Mucosa of descending colon (tissue), 3 donors: ENCODE measurements around the gene PGBD2. TPM values are rescaled to one million over a fixed set of nuclear protein-coding genes. Genes with fewer than 3 reads are reported as not detected.

Experiments used
- ATAC-seq: fragments of 200-7000 bp; cut with Tn5 transposase; one replicate; pipeline ENCODE4 v1.9.1; 2020; ENCODE audit warnings: mild to moderate bottlenecking, moderate library complexity
- DNase-seq, 3 donors: peaks; one replicate each; pipeline ENCODE4 v3.0.0-alpha.2; 2020
- H3K36me3 ChIP-seq: fragments of 200-600 bp; one replicate; pipeline ENCODE4 v1.8.0; 2021; ENCODE audit warnings: low read depth, mild to moderate bottlenecking
- H3K4me1 ChIP-seq: fragments of 200-600 bp; one replicate; pipeline ENCODE4 v1.8.0; 2021; ENCODE audit warnings: low read depth, mild to moderate bottlenecking
- H3K4me3 ChIP-seq: fragments of 200-600 bp; one replicate; pipeline ENCODE4 v1.8.0; 2021; ENCODE audit warnings: mild to moderate bottlenecking
- H3K9me3 ChIP-seq: fragments of 200-600 bp; one replicate; pipeline ENCODE4 v1.8.0; 2021; ENCODE audit warnings: mild to moderate bottlenecking
- intact Hi-C, 2 donors: fragments of 100-400 bp; cut with DNase I in 1 of 2; cut with micrococcal nuclease in 1 of 2; formaldehyde crosslinking; loops; one replicate each; pipeline versions ENCODE4 v1.11.0 to v1.11.1; 2022; cut with DNase I, micrococcal nuclease
- total RNA-seq, 3 donors: library from RNA; stranded (reverse); fragmentation: NEBNext Ultra II Directional in 2 of 3; extraction: Animal tissue kit (Norgen Biotek cat#: 25700) in 2 of 3; gene quantifications; one replicate each; pipeline versions ENCODE4 v1.2.1 to v1.2.4, GENCODE V29; 2021 to 2023
- TF ChIP-seq, protein P1 (sequence below): fragments of 200-600 bp; IDR thresholded peaks from one replicate; pipeline ENCODE4 v1.8.0; 2022; ENCODE audit warnings: antibody characterized with exemption, mild to moderate bottlenecking
- donor health status: DM: no; HTN: no; CAD: no; lungs with moderate emphysema.
- donor health status: DM: no; HTN: no; CAD: no.
- donor health status: DM: no; HTN: yes; CAD: no.

PGBD2 gene
- total RNA-seq, 3 donors from 2014 or later, result 6.6 to 11.7 (median 10.9) TPM

DNA sequence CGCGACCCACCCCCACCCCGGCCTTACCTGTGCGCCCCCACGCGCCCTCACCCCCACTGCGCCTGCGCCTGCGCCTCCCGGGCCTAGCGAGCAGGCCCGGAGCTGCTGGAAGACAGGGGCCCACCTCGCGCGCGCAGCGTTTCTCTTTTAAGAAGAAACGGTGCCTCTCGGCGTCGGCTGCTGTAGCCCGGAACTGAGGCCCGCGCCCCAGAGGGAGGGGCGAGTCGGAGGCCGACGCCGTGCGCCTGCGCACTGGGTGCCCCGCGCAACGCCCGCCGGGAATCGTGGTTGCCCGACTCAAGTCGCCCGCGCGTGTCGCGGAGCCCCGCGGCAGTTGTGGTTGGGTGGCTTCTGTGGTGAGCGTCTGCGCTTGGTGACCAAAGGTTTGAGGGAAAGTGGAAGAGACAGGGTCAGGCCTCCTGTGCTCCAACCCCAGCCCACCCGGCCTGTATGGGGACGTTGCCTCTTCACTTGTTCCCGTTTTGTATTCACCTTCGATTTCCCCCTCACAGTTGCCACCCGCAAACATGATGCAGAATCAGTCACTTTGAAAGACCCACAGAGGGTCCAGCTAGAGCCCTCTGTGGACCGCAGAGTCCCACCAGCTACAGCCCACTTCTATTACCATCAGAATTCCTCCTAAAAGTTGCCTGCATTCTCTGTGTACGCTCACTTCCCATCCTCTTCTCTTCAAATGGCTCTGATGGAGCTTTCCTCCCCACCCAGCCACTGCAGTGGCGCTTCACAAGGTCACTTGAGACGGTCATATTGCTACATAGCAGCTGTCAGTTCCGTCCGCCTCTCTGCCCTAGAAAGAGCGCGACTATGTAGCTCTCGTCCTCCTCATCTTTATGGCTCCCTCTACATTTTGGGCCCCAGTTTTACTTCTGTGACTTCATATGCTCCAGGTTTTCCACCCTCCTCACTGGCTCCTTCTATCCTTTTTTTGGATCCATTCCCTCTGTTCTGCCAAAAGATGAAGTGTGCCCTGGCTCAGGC lies 46.8 kb upstream of the PGBD2 start, which contains the start of gene ZNF692:
Gene ZNF692 (minus strand): TSS at position 195 of the 999 bp plus-strand sequence. CDS start 776 bp downstream, outside the sequence.
- TF ChIP-seq, protein P1, sequence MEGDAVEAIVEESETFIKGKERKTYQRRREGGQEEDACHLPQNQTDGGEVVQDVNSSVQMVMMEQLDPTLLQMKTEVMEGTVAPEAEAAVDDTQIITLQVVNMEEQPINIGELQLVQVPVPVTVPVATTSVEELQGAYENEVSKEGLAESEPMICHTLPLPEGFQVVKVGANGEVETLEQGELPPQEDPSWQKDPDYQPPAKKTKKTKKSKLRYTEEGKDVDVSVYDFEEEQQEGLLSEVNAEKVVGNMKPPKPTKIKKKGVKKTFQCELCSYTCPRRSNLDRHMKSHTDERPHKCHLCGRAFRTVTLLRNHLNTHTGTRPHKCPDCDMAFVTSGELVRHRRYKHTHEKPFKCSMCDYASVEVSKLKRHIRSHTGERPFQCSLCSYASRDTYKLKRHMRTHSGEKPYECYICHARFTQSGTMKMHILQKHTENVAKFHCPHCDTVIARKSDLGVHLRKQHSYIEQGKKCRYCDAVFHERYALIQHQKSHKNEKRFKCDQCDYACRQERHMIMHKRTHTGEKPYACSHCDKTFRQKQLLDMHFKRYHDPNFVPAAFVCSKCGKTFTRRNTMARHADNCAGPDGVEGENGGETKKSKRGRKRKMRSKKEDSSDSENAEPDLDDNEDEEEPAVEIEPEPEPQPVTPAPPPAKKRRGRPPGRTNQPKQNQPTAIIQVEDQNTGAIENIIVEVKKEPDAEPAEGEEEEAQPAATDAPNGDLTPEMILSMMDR, result no peak
- ATAC-seq (peak; percentile 90), DNase-seq (peak; percentile 98 to 99 (median 98))
- Histone ChIP-seq H3K9me3 (no peaks in the 10 kb centered on the region), H3K4me3 (peak within 1 kb of the TSS; percentile 24), H3K36me3 (no peaks in the 10 kb centered on the region), H3K4me1 (peaks cover 22% of the 10 kb centered on the region)
- intact Hi-C loops, result no loop called here

DNA sequence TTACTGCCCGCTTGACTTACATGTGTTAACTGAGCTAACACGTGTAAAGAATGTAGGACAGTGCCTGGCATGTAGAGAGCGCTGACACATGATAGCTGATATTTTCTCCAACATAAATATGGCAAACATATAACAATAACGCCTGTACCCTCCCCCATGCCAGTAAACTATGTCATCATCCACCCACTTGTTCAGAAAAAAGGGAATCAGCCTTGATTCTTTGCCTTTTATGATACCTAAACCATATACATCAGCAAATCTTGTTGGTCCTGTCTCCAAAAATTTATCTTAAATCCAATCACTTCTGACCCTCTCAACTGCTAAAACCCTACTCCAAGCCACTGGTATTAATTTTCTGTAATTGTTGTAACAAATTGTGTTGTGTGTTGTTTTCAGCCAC lies 46.0 kb upstream of the PGBD2 start:
- Histone ChIP-seq H3K4me3 (no peak overlapping the region), H3K9me3 (no peaks in the 10 kb centered on the region), H3K36me3 (no peaks in the 10 kb centered on the region), H3K4me1 (peaks cover 22% of the 10 kb centered on the region)
- intact Hi-C loops, result no loop called here
- no peak for ATAC-seq
- TF ChIP-seq, protein P1, result no peak
- no peak for DNase-seq

DNA sequence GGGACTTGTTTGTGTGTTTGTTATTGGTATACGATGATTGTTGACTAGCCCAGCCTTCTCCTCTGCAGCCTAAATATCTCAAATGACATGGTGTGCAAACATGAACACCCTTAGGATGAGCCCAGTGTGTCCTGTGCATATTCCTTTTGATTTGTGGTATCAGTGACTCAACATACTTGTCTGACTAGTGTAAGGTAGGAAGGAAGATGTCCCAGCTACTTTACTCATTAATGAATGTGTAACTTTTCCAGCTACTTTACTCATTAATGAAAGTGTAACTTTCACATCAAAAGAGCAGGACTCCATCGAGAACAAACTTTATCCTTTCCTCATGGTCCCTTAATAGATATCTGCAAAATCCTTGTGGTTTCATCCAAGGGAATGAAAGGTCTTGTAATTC lies 44.4 kb upstream of the PGBD2 start:
- intact Hi-C loops, result no loop called here
- DNase-seq (no peak), ATAC-seq (no peak)
- Histone ChIP-seq H3K4me3 (no peak overlapping the region), H3K36me3 (no peaks in the 10 kb centered on the region), H3K9me3 (no peaks in the 10 kb centered on the region), H3K4me1 (peaks cover 22% of the 10 kb centered on the region)
- TF ChIP-seq, protein P1, result no peak

DNA sequence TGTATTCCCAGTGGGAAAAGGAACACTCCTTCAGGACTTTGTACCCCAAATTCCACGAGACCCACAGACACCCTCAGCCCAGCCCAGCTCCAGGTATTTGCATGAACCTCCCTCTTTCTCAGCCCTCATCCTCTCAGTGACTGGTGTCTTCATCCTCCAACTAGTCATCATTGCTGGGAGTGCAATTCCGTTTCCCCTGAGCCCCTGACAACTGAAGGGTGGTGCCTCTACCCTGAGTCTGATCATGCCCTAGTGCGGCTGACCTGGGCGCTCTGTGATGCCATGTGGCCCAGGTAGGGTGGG lies 43.4 kb upstream of the PGBD2 start:
- H3K9me3 ChIP-seq, result no peaks in the 10 kb centered on the region
- no peaks in the 10 kb centered on the region for H3K36me3 ChIP-seq
- peaks cover 15% of the 10 kb centered on the region for H3K4me1 ChIP-seq
- ATAC-seq (no peak), DNase-seq (no peak)
- intact Hi-C loops, result no loop called here
- peak overlapping the region; percentile 14 for H3K4me3 ChIP-seq
- TF ChIP-seq, protein P1, result no peak

DNA sequence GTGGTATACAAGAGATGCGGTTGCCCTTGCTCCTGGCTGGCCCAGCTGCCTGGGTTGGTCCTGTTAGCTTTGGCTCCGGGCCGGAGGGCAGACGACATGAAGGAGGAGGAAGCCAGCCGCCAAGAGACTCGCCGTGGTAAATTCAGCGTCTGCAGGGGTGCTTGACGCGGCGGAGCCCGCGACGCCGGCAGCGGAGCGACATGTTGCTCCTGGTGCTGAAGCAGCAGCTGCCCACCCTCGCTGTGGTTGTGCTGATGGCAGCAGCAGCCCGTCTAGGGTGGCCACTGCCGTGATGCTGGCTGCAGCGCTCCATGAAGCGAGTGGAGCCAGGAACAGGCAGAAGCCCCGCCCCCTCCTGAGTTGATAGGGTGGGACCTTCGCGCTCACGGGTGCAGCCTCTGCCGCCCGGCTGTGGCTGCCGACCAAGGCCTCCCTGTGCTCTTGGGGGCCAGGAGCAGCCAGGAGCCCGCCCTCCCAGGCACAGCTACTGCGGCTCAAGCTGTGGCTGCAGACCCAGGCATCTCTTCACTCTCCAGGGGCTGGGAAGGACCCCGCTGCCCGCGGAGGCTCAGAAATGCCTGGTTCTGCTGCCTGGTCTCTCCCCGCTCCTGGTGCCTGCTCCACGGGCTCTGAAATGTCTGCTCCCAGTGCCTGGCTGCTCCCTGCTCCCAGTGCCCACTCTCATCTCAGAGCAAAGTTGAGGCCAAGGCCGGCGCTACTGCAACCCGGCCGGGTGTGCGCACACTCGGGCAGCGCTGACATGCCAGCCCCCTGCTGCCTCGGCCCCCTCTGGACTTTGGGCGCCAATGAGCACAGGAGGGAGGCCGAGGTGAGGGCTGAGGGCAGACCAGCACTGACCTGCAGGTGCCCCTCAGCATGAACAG lies 42.8 kb upstream of the PGBD2 start:
- DNase-seq (peak; percentile 92 to 95 (median 93)), ATAC-seq (peak; percentile 81)

More for the DNA sequence above, 42.8 kb upstream of the PGBD2 start:
- Histone ChIP-seq H3K36me3 (no peaks in the 10 kb centered on the region), H3K4me1 (peaks cover 12% of the 10 kb centered on the region), H3K4me3 (peak overlapping the region; percentile 14), H3K9me3 (no peaks in the 10 kb centered on the region)
- intact Hi-C loops, result no loop called here
- TF ChIP-seq, protein P1, result no peak
